ENCODE data around the gene SLC12A4.

DNA sequence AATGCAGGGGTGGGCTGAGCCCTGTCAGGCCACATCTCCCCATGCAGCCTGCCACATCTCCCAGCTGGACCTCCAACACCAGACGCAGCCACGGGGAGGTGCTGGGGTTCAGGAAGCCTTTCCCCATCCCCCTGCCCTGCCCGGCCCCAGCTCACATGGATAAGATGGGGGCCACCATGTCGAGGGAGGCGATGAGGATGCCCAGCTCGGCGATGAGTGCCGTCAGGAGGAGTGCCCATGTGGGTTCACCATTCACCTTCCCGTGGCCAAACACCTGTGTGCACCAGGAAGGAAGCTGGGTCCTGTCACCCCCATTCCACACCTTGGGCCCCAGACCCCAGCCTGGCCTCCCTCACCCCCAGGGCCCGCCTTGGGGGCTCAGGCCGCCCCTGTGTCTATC lies 18.8 kb downstream of the SLC12A4 start:
- no peak for TF ChIP-seq POLR2A (IDR thresholded peaks at IDR 0.05)
- no peak for TF ChIP-seq CTCF (IDR thresholded peaks at IDR 0.05 in 8 of 11, conservative IDR thresholded peaks at IDR 0.05 in 3 of 11)

Data from spleen (tissue), 7 donors.